22Rv1 (cell line): ENCODE results near the gene ITPR3.

Experiments
- CTCF ChIP-seq: fragments of 450-650 bp; IDR thresholded peaks from 2 replicates; pipeline ENCODE4 v1.5.1; 2017; ENCODE audit warnings: mild to moderate bottlenecking
- ZFX ChIP-seq: fragments of 450-650 bp; IDR thresholded peaks from 2 replicates; pipeline ENCODE4 v1.6.1; 2017; ENCODE audit warnings: antibody characterized with exemption, borderline replicate concordance

- TF ChIP-seq CTCF (no peak), ZFX (no peak)
These were observed 20.4 kb upstream of the ITPR3 start for GRCh38 chr6:33600761-33601160.
